ENCODE results near the gene USH1G. TPM values are rescaled to one million over a fixed set of nuclear protein-coding genes. Genes with fewer than 3 reads are reported as not detected.
A peak's percentile ranks its signal among the peaks of the same experiment; 100 is the strongest.
"Not testable (repeated sequence)": the region's sequence is repeated elsewhere in the genome, so short reads cannot be mapped to it uniquely, and the experiment has no call there.

Gene USH1G
- polyA plus RNA-seq, 3 donors from 2014 or later = not detected

- DNase-seq = no peak
- peaks cover 7 to 8% (median 8%) of the 10 kb centered on the region in 3 donors for H3K27me3 Mint-ChIP-seq (ENCODE audit: low read depth in 3 of 3)
- no peak overlapping the region for H3K4me3 Mint-ChIP-seq
- no peaks in the 10 kb centered on the region for H3K9me3 Mint-ChIP-seq
- H3K4me1 Mint-ChIP-seq = peaks cover 14 to 19% of the 10 kb centered on the region in 2 donors
- no peak overlapping the region for H3K27ac Mint-ChIP-seq
- H3K36me3 Mint-ChIP-seq = no peaks in the 10 kb centered on the region
Measured at GRCh38 chr17:74875977-74876593, 47.0 kb downstream of the USH1G start.

GRCh38 chr17:74875155-74875976 lies 47.7 kb downstream of the USH1G start:
- Mint-ChIP-seq H3K27ac (peak overlapping the region in 1 of 6 donors; percentile 2), H3K36me3 (no peaks in the 10 kb centered on the region), H3K4me3 (no peak overlapping the region), H3K27me3 (ENCODE audit: low read depth in 3 of 3) (peaks cover 8 to 10% (median 8%) of the 10 kb centered on the region in 3 donors), H3K9me3 (no peaks in the 10 kb centered on the region), H3K4me1 (peaks cover 14 to 19% of the 10 kb centered on the region in 2 donors)
- no peak for DNase-seq

- H3K4me1 Mint-ChIP-seq = peaks cover 14 to 19% of the 10 kb centered on the region in 2 donors
- peak overlapping the region in 1 of 5 donors; percentile 14 for H3K4me3 Mint-ChIP-seq
- peak overlapping the region in 1 of 6 donors; percentile 12 for H3K27ac Mint-ChIP-seq
- H3K9me3 Mint-ChIP-seq = no peaks in the 10 kb centered on the region
- no peaks in the 10 kb centered on the region for H3K36me3 Mint-ChIP-seq
- DNase-seq = no peak
- peaks cover 8 to 10% (median 10%) of the 10 kb centered on the region in 3 donors for H3K27me3 Mint-ChIP-seq (ENCODE audit: low read depth in 3 of 3)
Measured at GRCh38 chr17:74874615-74875037, 48.4 kb downstream of the USH1G start.

GRCh38 chr17:74873874-74874614 lies 49.0 kb downstream of the USH1G start:
- Mint-ChIP-seq H3K27me3 (ENCODE audit: low read depth in 3 of 3) (peaks cover 8 to 11% (median 10%) of the 10 kb centered on the region in 3 donors), H3K36me3 (no peaks in the 10 kb centered on the region), H3K4me1 (peaks cover 14 to 19% of the 10 kb centered on the region in 2 donors), H3K4me3 (peak overlapping the region; percentile 85 to 93 (median 89)), H3K27ac (peak overlapping the region; percentile 92 to 97 (median 96)), H3K9me3 (no peaks in the 10 kb centered on the region)
- DNase-seq = no peak

- Mint-ChIP-seq H3K27me3 (ENCODE audit: low read depth in 3 of 3) (peaks cover 8 to 11% (median 10%) of the 10 kb centered on the region in 3 donors), H3K4me3 (peak overlapping the region; percentile 85 to 93 (median 89)), H3K4me1 (peaks cover 14 to 19% of the 10 kb centered on the region in 2 donors), H3K36me3 (no peaks in the 10 kb centered on the region), H3K9me3 (no peaks in the 10 kb centered on the region), H3K27ac (peak overlapping the region; percentile 92 to 97 (median 96))
- DNase-seq = peak; percentile 99
Measured at GRCh38 chr17:74873037-74873873, 49.8 kb downstream of the USH1G start.

GRCh38 chr17:74872313-74873036 lies 50.6 kb downstream of the USH1G start, which contains the start of gene FDXR:
FDXR (minus strand) TSS chr17:74872994; CDS start chr17:74872944, 50 bp downstream.
- Mint-ChIP-seq H3K36me3 (no peaks in the 10 kb centered on the region), H3K4me3 (peak within 1 kb of the TSS; percentile 85 to 93 (median 89)), H3K27me3 (ENCODE audit: low read depth in 3 of 3) (peaks cover 8 to 11% (median 10%) of the 10 kb centered on the region in 3 donors), H3K27ac (peak within 1 kb of the TSS; percentile 92 to 97 (median 96)), H3K9me3 (no peaks in the 10 kb centered on the region), H3K4me1 (peaks cover 14 to 19% of the 10 kb centered on the region in 2 donors)
- DNase-seq = no peak

GRCh38 chr17:74871356-74872076 lies 51.5 kb downstream of the USH1G start:
- Mint-ChIP-seq H3K4me1 (peaks cover 14 to 19% of the 10 kb centered on the region in 2 donors), H3K27ac (peak overlapping the region in 1 of 6 donors; percentile 15), H3K36me3 (no peaks in the 10 kb centered on the region), H3K9me3 (no peaks in the 10 kb centered on the region), H3K27me3 (ENCODE audit: low read depth in 3 of 3) (peaks cover 8 to 10% (median 9%) of the 10 kb centered on the region in 3 donors), H3K4me3 (peak overlapping the region; percentile 20 to 46 (median 30))
- no peak for DNase-seq

GRCh38 chr17:74870512-74870911 lies 52.5 kb downstream of the USH1G start:
- H3K4me3 Mint-ChIP-seq = no peak overlapping the region
- H3K36me3 Mint-ChIP-seq = no peaks in the 10 kb centered on the region
- H3K9me3 Mint-ChIP-seq = no peaks in the 10 kb centered on the region
- peaks cover 6 to 10% (median 9%) of the 10 kb centered on the region in 3 donors for H3K27me3 Mint-ChIP-seq (ENCODE audit: low read depth in 3 of 3)
- no peak overlapping the region for H3K27ac Mint-ChIP-seq
- no peak for DNase-seq
- peaks cover 14 to 19% of the 10 kb centered on the region in 2 donors for H3K4me1 Mint-ChIP-seq

GRCh38 chr17:74870028-74870427 lies 53.0 kb downstream of the USH1G start:
- H3K27ac Mint-ChIP-seq, H3K36me3 Mint-ChIP-seq: not testable (repeated sequence)
- peaks cover 14 to 21% of the 10 kb centered on the region in 2 donors for H3K4me1 Mint-ChIP-seq

GRCh38 chr17:74868908-74869255 lies 54.2 kb downstream of the USH1G start:
- Mint-ChIP-seq H3K4me3 (no peak overlapping the region), H3K27ac (no peak overlapping the region), H3K4me1 (peaks cover 11 to 23% of the 10 kb centered on the region in 2 donors), H3K27me3 (ENCODE audit: low read depth in 3 of 3) (peaks cover 8 to 12% (median 9%) of the 10 kb centered on the region in 3 donors), H3K9me3 (no peaks in the 10 kb centered on the region), H3K36me3 (peaks cover 0 to 3% (median 0%) of the 10 kb centered on the region in 3 donors)
- DNase-seq = no peak

More at GRCh38 chr17:74870028-74870427, 53.0 kb downstream of the USH1G start:
- H3K27me3 Mint-ChIP-seq (ENCODE audit: low read depth in 3 of 3); H3K4me3 Mint-ChIP-seq; H3K9me3 Mint-ChIP-seq; DNase-seq: not testable (repeated sequence)

- H3K9me3 Mint-ChIP-seq = no peaks in the 10 kb centered on the region
- peaks cover 8 to 19% of the 10 kb centered on the region in 2 donors for H3K4me1 Mint-ChIP-seq
- no peak for DNase-seq
- peaks cover 0 to 3% (median 0%) of the 10 kb centered on the region in 3 donors for H3K36me3 Mint-ChIP-seq
- peaks cover 8 to 13% (median 9%) of the 10 kb centered on the region in 3 donors for H3K27me3 Mint-ChIP-seq (ENCODE audit: low read depth in 3 of 3)
- no peak overlapping the region for H3K4me3 Mint-ChIP-seq
- no peak overlapping the region for H3K27ac Mint-ChIP-seq
Measured at GRCh38 chr17:74868251-74868907, 54.7 kb downstream of the USH1G start.
